ENCODE data around the gene WNK3. TPM values are rescaled to one million over a fixed set of nuclear protein-coding genes. Genes with fewer than 3 reads are reported as not detected.

Gene WNK3
- total and polyA plus RNA-seq, 9 of the 15 experiments (the other 6 are each of a cell fraction or from before 2014, with no cell fraction given) = under 0.01 to 0.02 (median 0.01) TPM; not detected in 4

DNA sequence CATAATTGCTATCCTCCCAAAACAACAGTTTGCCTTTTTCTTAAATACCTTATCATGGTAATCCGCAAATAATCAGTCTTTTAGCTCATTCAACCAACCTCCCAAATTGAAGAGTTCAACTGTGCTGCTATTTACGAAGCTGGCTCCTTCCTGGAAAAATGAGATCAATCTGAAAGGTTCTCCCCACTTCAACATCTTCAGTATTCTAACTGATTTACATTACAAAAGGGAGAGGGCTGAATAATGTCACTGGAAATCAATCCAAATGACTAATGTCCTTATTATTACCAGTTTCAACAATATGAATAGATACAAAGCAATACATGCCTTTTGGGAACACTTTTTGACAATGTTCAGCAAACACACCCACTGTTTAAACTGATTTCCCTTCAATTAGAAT, 86.2 kb downstream of the WNK3 start (continued):
- TF ChIP-seq, protein P1, sequence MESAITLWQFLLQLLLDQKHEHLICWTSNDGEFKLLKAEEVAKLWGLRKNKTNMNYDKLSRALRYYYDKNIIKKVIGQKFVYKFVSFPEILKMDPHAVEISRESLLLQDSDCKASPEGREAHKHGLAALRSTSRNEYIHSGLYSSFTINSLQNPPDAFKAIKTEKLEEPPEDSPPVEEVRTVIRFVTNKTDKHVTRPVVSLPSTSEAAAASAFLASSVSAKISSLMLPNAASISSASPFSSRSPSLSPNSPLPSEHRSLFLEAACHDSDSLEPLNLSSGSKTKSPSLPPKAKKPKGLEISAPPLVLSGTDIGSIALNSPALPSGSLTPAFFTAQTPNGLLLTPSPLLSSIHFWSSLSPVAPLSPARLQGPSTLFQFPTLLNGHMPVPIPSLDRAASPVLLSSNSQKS (CRISPR knock-in tag; IDR thresholded peaks at IDR 0.05) = no peak
- TF ChIP-seq ZNF584 (CRISPR knock-in tag; IDR thresholded peaks at IDR 0.05; ENCODE audit: low read depth) (no peak), TSC22D4 (tag; IDR thresholded peaks at IDR 0.05) (no peak), SRSF3 (IDR thresholded peaks at IDR 0.05; ENCODE audit: insufficient read depth, low read length) (no peak), ZNF830 (CRISPR knock-in tag; IDR thresholded peaks at IDR 0.05) (no peak)
- TF ChIP-seq, protein P2, sequence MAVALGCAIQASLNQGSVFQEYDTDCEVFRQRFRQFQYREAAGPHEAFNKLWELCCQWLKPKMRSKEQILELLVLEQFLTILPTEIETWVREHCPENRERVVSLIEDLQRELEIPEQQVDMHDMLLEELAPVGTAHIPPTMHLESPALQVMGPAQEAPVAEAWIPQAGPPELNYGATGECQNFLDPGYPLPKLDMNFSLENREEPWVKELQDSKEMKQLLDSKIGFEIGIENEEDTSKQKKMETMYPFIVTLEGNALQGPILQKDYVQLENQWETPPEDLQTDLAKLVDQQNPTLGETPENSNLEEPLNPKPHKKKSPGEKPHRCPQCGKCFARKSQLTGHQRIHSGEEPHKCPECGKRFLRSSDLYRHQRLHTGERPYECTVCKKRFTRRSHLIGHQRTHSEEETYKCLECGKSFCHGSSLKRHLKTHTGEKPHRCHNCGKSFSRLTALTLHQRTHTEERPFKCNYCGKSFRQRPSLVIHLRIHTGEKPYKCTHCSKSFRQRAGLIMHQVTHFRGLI (CRISPR knock-in tag; IDR thresholded peaks at IDR 0.05) = no peak
- TF ChIP-seq, protein P3, sequence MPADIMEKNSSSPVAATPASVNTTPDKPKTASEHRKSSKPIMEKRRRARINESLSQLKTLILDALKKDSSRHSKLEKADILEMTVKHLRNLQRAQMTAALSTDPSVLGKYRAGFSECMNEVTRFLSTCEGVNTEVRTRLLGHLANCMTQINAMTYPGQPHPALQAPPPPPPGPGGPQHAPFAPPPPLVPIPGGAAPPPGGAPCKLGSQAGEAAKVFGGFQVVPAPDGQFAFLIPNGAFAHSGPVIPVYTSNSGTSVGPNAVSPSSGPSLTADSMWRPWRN (IDR thresholded peaks at IDR 0.05; ENCODE audit: low read depth) = no peak

DNA sequence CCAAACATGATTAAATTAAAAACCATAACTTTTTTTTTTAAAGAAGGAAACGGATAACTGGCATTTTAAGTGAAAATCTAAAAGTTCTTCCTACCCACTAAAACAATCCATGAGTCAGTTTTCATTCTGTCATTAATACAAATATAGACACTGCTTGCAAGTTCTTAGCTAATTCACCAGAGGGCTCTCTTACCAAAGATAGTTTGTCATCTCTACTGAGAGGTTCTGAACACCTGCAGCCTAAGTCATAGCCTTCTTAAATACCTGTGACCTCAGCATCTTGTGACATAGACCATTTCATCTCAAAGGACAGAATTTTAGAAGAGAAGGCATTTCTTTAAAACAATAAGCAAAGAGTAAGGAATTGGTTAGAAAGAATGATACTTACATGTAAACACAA, 109.5 kb downstream of the WNK3 start:
- H2AFZ ChIP-seq (ENCODE audit: low read depth, low read length) = no peak overlapping the region
- H3K9ac ChIP-seq (ENCODE audit: insufficient read depth in 1 of 2, low read depth in 2 of 2, low read length in 2 of 2) = no peak overlapping the region
- ChIA-PET CTCF (ENCODE audit: low intra/inter-chr PET ratio) (no interaction called here), POLR2A (interaction anchor here (0.7 kb wide), 1 partner anchor 1009 kb away, joined by 3 read pairs; no protein-coding TSS in a partner anchor)
- WGBS (ENCODE audit: insufficient coverage, low coverage, missing lambda C conversion rate) = 0% methylated on average over 1 of the region's 1 CpG
- no TSS peak for BruUV-seq (replicated peaks)
- FAIRE-seq (peak; percentile 15), DNase-seq (ENCODE audit: extremely low read depth in 1 of 4, low spot score in 3 of 4) (peak in 1 of 4 experiments; percentile 4), ATAC-seq (peak; percentile 51; the same call in 1 of the 3 replicates)
- H3K9me1 ChIP-seq (ENCODE audit: control insufficient read depth, insufficient read depth, low read length) = no peaks in the 10 kb centered on the region
- H3K4me3 ChIP-seq = no peak overlapping the region
- no peaks in the 10 kb centered on the region for H4K20me1 ChIP-seq (replicated peaks; ENCODE audit: control insufficient read depth, insufficient read depth, low read length)
- intact Hi-C loops (cut with micrococcal nuclease) (no loop called here), in situ Hi-C loops (cut with MboI) (no loop called here)
- no peaks in the 10 kb centered on the region for H3K27me3 ChIP-seq (ENCODE audit: control insufficient read depth in 2 of 2, insufficient read depth in 2 of 2, low read length in 2 of 2)
- H3K27ac ChIP-seq (ENCODE audit: extremely low read depth, low read depth, low read length) = no peak overlapping the region
- no peaks in the 10 kb centered on the region for H3K36me3 ChIP-seq (ENCODE audit: control insufficient read depth, insufficient read depth, low read length)
- no peaks in the 10 kb centered on the region for H3K9me3 ChIP-seq (replicated peaks; ENCODE audit: control insufficient read depth, insufficient read depth, low read depth, low read length)
- H3K4me1 ChIP-seq (replicated peaks in 1 of 2; ENCODE audit: control insufficient read depth in 2 of 2, insufficient read depth in 2 of 2, low read length in 2 of 2) = no peaks in the 10 kb centered on the region
- H3K79me2 ChIP-seq (ENCODE audit: control insufficient read depth, insufficient read depth, low read length) = no peaks in the 10 kb centered on the region
- H3K4me2 ChIP-seq (ENCODE audit: insufficient read depth, low read length) = no peak overlapping the region
- TF ChIP-seq, protein P4, sequence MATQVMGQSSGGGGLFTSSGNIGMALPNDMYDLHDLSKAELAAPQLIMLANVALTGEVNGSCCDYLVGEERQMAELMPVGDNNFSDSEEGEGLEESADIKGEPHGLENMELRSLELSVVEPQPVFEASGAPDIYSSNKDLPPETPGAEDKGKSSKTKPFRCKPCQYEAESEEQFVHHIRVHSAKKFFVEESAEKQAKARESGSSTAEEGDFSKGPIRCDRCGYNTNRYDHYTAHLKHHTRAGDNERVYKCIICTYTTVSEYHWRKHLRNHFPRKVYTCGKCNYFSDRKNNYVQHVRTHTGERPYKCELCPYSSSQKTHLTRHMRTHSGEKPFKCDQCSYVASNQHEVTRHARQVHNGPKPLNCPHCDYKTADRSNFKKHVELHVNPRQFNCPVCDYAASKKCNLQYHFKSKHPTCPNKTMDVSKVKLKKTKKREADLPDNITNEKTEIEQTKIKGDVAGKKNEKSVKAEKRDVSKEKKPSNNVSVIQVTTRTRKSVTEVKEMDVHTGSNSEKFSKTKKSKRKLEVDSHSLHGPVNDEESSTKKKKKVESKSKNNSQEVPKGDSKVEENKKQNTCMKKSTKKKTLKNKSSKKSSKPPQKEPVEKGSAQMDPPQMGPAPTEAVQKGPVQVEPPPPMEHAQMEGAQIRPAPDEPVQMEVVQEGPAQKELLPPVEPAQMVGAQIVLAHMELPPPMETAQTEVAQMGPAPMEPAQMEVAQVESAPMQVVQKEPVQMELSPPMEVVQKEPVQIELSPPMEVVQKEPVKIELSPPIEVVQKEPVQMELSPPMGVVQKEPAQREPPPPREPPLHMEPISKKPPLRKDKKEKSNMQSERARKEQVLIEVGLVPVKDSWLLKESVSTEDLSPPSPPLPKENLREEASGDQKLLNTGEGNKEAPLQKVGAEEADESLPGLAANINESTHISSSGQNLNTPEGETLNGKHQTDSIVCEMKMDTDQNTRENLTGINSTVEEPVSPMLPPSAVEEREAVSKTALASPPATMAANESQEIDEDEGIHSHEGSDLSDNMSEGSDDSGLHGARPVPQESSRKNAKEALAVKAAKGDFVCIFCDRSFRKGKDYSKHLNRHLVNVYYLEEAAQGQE (IDR thresholded peaks at IDR 0.05; ENCODE audit: borderline replicate concordance) = peak; percentile 28; the same call in 1 of the 2 replicates
- TF ChIP-seq, protein P4 (CRISPR knock-in tag; IDR thresholded peaks at IDR 0.05; ENCODE audit: low read depth) = no peak
